Measurements from ENCODE around the gene THNSL1. TPM values are rescaled to one million over a fixed set of nuclear protein-coding genes. Genes with fewer than 3 reads are reported as not detected.
"Not testable (repeated sequence)": the region's sequence is repeated elsewhere in the genome, so short reads cannot be mapped to it uniquely, and the experiment has no call there.

The THNSL1 gene, protein sequence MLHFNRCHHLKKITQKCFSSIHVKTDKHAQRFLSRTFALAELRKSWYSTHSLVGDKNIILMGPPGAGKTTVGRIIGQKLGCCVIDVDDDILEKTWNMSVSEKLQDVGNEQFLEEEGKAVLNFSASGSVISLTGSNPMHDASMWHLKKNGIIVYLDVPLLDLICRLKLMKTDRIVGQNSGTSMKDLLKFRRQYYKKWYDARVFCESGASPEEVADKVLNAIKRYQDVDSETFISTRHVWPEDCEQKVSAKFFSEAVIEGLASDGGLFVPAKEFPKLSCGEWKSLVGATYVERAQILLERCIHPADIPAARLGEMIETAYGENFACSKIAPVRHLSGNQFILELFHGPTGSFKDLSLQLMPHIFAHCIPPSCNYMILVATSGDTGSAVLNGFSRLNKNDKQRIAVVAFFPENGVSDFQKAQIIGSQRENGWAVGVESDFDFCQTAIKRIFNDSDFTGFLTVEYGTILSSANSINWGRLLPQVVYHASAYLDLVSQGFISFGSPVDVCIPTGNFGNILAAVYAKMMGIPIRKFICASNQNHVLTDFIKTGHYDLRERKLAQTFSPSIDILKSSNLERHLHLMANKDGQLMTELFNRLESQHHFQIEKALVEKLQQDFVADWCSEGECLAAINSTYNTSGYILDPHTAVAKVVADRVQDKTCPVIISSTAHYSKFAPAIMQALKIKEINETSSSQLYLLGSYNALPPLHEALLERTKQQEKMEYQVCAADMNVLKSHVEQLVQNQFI
- 7.8 TPM for polyA plus RNA-seq
- long read RNA-seq, donor 1, partial matches to known transcripts, result 0 of 3 reads
- long read RNA-seq, donor 1, other reads (novel, unspliced or antisense), result 0 of 3 reads
- long read RNA-seq, donor 2, partial matches to known transcripts, result 0 of 1 reads
- long read RNA-seq, donor 2, other reads (novel, unspliced or antisense), result 0 of 1 reads
- long read RNA-seq, donor 3, result 0 reads
- long read RNA-seq, donor 4, result 0 reads
- long read RNA-seq, donor 5, partial matches to known transcripts, result 0 of 1 reads
- long read RNA-seq, donor 5, other reads (novel, unspliced or antisense), result 0 of 1 reads
- long read RNA-seq, donor 6, result 0 reads
- long read RNA-seq, donor 7, result 0 reads
- long read RNA-seq, donor 8, partial matches to known transcripts, result 0 of 1 reads
- long read RNA-seq, donor 8, other reads (novel, unspliced or antisense), result 0 of 1 reads
- long read RNA-seq, donor 9, partial matches to known transcripts, result 0 of 1 reads
- long read RNA-seq, donor 9, other reads (novel, unspliced or antisense), result 0 of 1 reads
- long read RNA-seq, donor 10, partial matches to known transcripts, result 0 of 2 reads
- long read RNA-seq, donor 10, other reads (novel, unspliced or antisense), result 0 of 2 reads
- long read RNA-seq, donor 11, partial matches to known transcripts, result 0 of 1 reads
- long read RNA-seq, donor 11, other reads (novel, unspliced or antisense), result 0 of 1 reads

GRCh38 chr10:25016376-25017153, at the start of gene THNSL1:
Gene THNSL1, plus strand, starts transcription at chr10:25016612. Its CDS starts 6,612 bp downstream, at chr10:25023224.
- DNase-seq, result peak; percentile 100
- Histone ChIP-seq H3K4me1 (ENCODE audit: control insufficient read depth, insufficient read depth, low read length) (peaks cover 8% of the 10 kb centered on the region), H3K27me3 (ENCODE audit: control insufficient read depth, insufficient read depth, low read length) (no peaks in the 10 kb centered on the region), H3K4me3 (ENCODE audit: low read length) (peak within 1 kb of the TSS; percentile 86), H3K9me3 (ENCODE audit: control insufficient read depth, low read depth, low read length) (no peaks in the 10 kb centered on the region), H3K27ac (ENCODE audit: low read length) (peak within 1 kb of the TSS; percentile 100), H3K36me3 (ENCODE audit: control insufficient read depth, insufficient read depth, low read length) (no peaks in the 10 kb centered on the region)
- 0% methylated on average over 1 of the region's 69 CpGs for WGBS (ENCODE audit: insufficient coverage, low lambda C conversion rate)

- Histone ChIP-seq H3K27me3 (ENCODE audit: control insufficient read depth, insufficient read depth, low read length) (no peaks in the 10 kb centered on the region), H3K4me3 (ENCODE audit: low read length) (no peak overlapping the region), H3K9me3 (ENCODE audit: control insufficient read depth, low read depth, low read length) (no peaks in the 10 kb centered on the region), H3K4me1 (ENCODE audit: control insufficient read depth, insufficient read depth, low read length) (peaks cover 12% of the 10 kb centered on the region), H3K36me3 (ENCODE audit: control insufficient read depth, insufficient read depth, low read length) (no peaks in the 10 kb centered on the region), H3K27ac (ENCODE audit: low read length) (no peak overlapping the region)
- WGBS (ENCODE audit: insufficient coverage, low lambda C conversion rate), result no CpG with 5 or more reads among the region's 5 CpGs
- DNase-seq, result no peak
Observed at GRCh38 chr10:24966962-24967481, 49.4 kb upstream of the THNSL1 start.

- no peak overlapping the region for H3K27ac ChIP-seq (ENCODE audit: low read length)
- no peaks in the 10 kb centered on the region for H3K27me3 ChIP-seq (ENCODE audit: control insufficient read depth, insufficient read depth, low read length)
- 93% methylated on average over 3 of the region's 7 CpGs for WGBS (ENCODE audit: insufficient coverage, low lambda C conversion rate)
- H3K4me1 ChIP-seq (ENCODE audit: control insufficient read depth, insufficient read depth, low read length), result peaks cover 4% of the 10 kb centered on the region
- H3K9me3 ChIP-seq (ENCODE audit: control insufficient read depth, low read depth, low read length), result no peaks in the 10 kb centered on the region
- no peak for DNase-seq
- H3K4me3 ChIP-seq (ENCODE audit: low read length), result no peak overlapping the region
- no peaks in the 10 kb centered on the region for H3K36me3 ChIP-seq (ENCODE audit: control insufficient read depth, insufficient read depth, low read length)
Observed at GRCh38 chr10:24968349-24968748, 48.1 kb upstream of the THNSL1 start.

- not testable (repeated sequence) for H3K9me3 ChIP-seq (ENCODE audit: control insufficient read depth, low read depth, low read length); H3K27ac ChIP-seq (ENCODE audit: low read length); H3K27me3 ChIP-seq (ENCODE audit: control insufficient read depth, insufficient read depth, low read length); H3K4me1 ChIP-seq (ENCODE audit: control insufficient read depth, insufficient read depth, low read length); H3K4me3 ChIP-seq (ENCODE audit: low read length); H3K36me3 ChIP-seq (ENCODE audit: control insufficient read depth, insufficient read depth, low read length); DNase-seq
- 92% methylated on average over 5 of the region's 11 CpGs for WGBS (ENCODE audit: insufficient coverage, low lambda C conversion rate)
Observed at GRCh38 chr10:24968951-24969350, 47.5 kb upstream of the THNSL1 start.

GRCh38 chr10:24969841-24970281, 46.6 kb upstream of the THNSL1 start:
- WGBS (ENCODE audit: insufficient coverage, low lambda C conversion rate), result 100% methylated on average over 1 of the region's 2 CpGs
- Histone ChIP-seq H3K27me3 (ENCODE audit: control insufficient read depth, insufficient read depth, low read length) (no peaks in the 10 kb centered on the region), H3K4me1 (ENCODE audit: control insufficient read depth, insufficient read depth, low read length) (peaks cover 2% of the 10 kb centered on the region), H3K4me3 (ENCODE audit: low read length) (no peak overlapping the region), H3K36me3 (ENCODE audit: control insufficient read depth, insufficient read depth, low read length) (no peaks in the 10 kb centered on the region), H3K27ac (ENCODE audit: low read length) (no peak overlapping the region), H3K9me3 (ENCODE audit: control insufficient read depth, low read depth, low read length) (no peaks in the 10 kb centered on the region)
- no peak for DNase-seq

DNA sequence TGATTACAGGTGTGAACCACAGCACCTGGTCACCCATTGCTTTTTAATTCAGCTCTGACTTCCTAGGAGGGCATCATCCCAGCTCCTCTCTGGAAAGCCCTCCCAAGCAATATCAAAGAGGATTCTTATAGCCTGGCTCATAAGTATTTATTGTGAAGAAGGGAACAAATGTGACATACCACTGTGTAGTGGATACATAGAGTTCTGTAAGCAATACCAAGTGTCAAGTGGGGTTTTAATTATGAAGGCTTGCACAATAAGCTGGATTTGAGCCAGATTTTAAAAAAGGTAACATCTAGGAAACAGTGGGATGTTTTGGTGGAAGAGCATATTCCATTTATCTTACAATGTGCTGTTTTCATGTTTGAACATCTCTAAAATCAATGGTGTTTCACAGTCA, 45.0 kb upstream of the THNSL1 start:
- Histone ChIP-seq H3K27me3 (ENCODE audit: control insufficient read depth, insufficient read depth, low read length) (no peaks in the 10 kb centered on the region), H3K4me3 (ENCODE audit: low read length) (no peak overlapping the region), H3K36me3 (ENCODE audit: control insufficient read depth, insufficient read depth, low read length) (no peaks in the 10 kb centered on the region), H3K27ac (ENCODE audit: low read length) (no peak overlapping the region), H3K9me3 (ENCODE audit: control insufficient read depth, low read depth, low read length) (no peaks in the 10 kb centered on the region), H3K4me1 (ENCODE audit: control insufficient read depth, insufficient read depth, low read length) (peaks cover 3% of the 10 kb centered on the region)
- DNase-seq, result no peak

GRCh38 chr10:24973163-24973562, 43.2 kb upstream of the THNSL1 start:
- no CpG with 5 or more reads among the region's 5 CpGs for WGBS (ENCODE audit: insufficient coverage, low lambda C conversion rate)

GRCh38 chr10:24974976-24975375, 41.4 kb upstream of the THNSL1 start:
- DNase-seq, result peak; percentile 62 to 80
- no peak overlapping the region for H3K4me3 ChIP-seq (ENCODE audit: low read length)

More at GRCh38 chr10:24973163-24973562, 43.2 kb upstream of the THNSL1 start:
- Histone ChIP-seq H3K9me3 (ENCODE audit: control insufficient read depth, low read depth, low read length) (no peaks in the 10 kb centered on the region), H3K4me1 (ENCODE audit: control insufficient read depth, insufficient read depth, low read length) (peaks cover 3% of the 10 kb centered on the region), H3K27me3 (ENCODE audit: control insufficient read depth, insufficient read depth, low read length) (no peaks in the 10 kb centered on the region), H3K27ac (ENCODE audit: low read length) (no peak overlapping the region), H3K36me3 (ENCODE audit: control insufficient read depth, insufficient read depth, low read length) (no peaks in the 10 kb centered on the region), H3K4me3 (ENCODE audit: low read length) (no peak overlapping the region)
- no peak for DNase-seq

GRCh38 chr10:24979685-24980084, 36.7 kb upstream of the THNSL1 start:
- Histone ChIP-seq H3K27ac (ENCODE audit: low read length) (no peak overlapping the region), H3K9me3 (ENCODE audit: control insufficient read depth, low read depth, low read length) (no peaks in the 10 kb centered on the region), H3K4me1 (ENCODE audit: control insufficient read depth, insufficient read depth, low read length) (peaks cover 2% of the 10 kb centered on the region), H3K36me3 (ENCODE audit: control insufficient read depth, insufficient read depth, low read length) (no peaks in the 10 kb centered on the region), H3K27me3 (ENCODE audit: control insufficient read depth, insufficient read depth, low read length) (no peaks in the 10 kb centered on the region), H3K4me3 (ENCODE audit: low read length) (no peak overlapping the region)
- no peak for DNase-seq
- WGBS (ENCODE audit: insufficient coverage, low lambda C conversion rate), result no CpG with 5 or more reads among the region's 4 CpGs

More at GRCh38 chr10:24974976-24975375, 41.4 kb upstream of the THNSL1 start:
- Histone ChIP-seq H3K36me3 (ENCODE audit: control insufficient read depth, insufficient read depth, low read length) (no peaks in the 10 kb centered on the region), H3K27me3 (ENCODE audit: control insufficient read depth, insufficient read depth, low read length) (no peaks in the 10 kb centered on the region), H3K9me3 (ENCODE audit: control insufficient read depth, low read depth, low read length) (no peaks in the 10 kb centered on the region), H3K27ac (ENCODE audit: low read length) (peak overlapping the region; percentile 59), H3K4me1 (ENCODE audit: control insufficient read depth, insufficient read depth, low read length) (peaks cover 3% of the 10 kb centered on the region)
- WGBS (ENCODE audit: insufficient coverage, low lambda C conversion rate), result 50% methylated on average over 2 of the region's 2 CpGs

Data from large intestine (tissue), 12 donors.